Measurements from ENCODE around the gene CDV3.

Gene CDV3

DNA sequence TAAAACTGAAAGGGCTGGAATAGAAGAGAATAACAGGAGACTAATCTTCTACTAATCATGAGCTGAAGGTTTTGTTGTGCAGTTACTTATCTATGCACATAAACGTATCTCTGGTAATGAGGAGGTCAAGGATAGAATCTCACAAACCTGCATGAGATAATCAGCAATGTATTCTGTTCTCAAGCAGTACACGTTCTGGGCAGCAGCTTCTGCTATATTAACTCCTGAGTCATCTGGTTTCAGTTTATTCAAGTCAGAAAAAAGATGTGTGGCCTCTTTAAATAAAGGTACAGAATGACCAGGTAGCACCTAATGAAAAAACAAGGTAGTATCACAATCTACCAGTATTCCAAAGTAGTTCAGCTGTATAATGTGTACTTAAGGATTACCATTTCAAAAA lies 34.9 kb downstream of the CDV3 start:
- DNase-seq: no peak

DNA sequence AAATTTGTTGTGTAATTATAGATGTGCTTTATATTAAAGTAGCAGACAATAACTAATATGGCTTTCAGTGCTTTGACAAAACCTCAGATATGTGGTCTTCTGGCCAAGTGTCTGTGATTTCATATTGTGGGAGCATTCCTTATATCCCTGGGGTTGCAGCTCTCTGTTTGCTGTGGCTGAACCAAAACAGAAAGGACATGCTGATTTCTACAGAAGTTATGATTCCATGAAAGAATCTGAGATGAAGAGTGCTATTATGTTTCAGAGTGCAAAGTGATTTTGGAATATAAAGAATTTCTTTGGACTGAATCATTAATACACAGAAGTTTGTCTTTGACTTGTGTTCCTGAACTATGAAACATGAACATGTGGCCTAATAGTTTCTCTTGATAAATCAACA lies 36.5 kb downstream of the CDV3 start:
- DNase-seq: no peak

GRCh38 chr3:133611534-133611933 lies 38.0 kb downstream of the CDV3 start:
- DNase-seq: no peak

GRCh38 chr3:133620066-133620784 lies 46.7 kb downstream of the CDV3 start:
- no peak for DNase-seq

- no peak for DNase-seq
These were observed 54.3 kb downstream of the CDV3 start for GRCh38 chr3:133627789-133628188.

GRCh38 chr3:133629146-133629545 lies 55.7 kb downstream of the CDV3 start:
- DNase-seq: no peak

GRCh38 chr3:133633439-133633838 lies 60.0 kb downstream of the CDV3 start:
- no peak for DNase-seq
